ENCODE results near the gene OCA2.
"Not testable (repeated sequence)": the region's sequence is repeated elsewhere in the genome, so short reads cannot be mapped to it uniquely, and the experiment has no call there.

Gene OCA2

DNA sequence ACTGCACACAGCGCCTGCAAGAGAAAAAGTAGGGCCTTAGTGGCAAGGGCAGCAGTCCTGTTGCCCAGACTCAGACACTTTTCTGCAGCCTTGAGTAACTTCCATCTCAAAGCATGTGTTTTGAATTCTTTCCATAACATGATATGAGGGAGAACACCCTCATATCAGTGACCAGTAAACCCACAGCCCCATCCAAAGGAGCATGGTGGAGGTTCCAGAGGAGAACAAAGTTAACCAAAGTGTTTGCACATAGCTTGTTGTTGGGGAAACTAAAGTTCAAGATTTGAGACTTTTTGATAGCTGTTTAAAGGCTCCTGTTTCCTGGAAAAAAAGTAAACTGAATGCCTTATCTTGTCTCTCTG lies 74.2 kb downstream of the OCA2 start:
- DNase-seq (ENCODE audit: low read depth in 2 of 2, low spot score in 1 of 2) = no peak

DNA sequence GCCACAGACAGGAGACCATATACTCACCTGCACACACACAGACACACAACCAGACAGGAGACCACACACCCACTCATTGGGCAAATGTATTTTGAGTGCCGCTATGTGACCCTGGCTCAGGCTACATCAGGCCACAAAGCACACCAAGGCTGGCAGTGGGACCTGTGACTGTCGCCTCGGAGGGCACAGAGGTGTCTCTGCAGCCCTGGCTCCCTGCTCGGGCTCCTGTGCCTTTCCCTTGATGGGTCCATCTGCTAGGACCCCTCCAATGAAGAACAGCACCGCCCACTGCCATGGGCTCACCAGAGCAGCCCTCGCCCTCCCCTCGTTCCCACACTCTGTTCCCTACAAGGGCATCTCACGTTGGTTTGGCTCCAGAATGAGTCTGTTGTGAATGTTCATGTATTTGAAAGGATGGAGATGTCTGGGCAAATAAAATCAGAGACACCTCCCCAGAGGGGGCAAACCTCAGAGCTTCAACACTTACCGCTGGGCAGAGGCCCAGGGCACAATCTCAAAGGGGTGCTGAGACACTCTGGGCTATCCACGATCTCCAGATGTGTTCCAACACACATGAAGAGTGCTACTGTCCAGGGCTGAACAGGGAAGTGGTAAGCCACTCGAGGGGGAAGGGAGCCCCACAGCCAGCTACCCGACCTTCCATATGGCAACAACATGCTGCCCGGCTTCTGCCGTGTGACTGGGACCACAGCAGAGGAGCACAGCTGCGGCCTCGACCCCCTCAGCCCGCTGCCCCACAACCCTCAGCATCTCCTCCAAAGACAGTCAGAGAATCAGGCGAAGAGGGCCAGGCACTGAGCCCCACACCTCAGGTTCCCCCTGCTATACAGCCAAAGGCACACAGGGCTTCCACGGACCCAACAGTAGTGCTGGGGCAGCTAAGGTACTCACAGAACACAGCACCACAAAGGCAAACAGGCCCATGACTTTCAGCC lies 74.9 kb downstream of the OCA2 start:
- DNase-seq (ENCODE audit: low read depth in 2 of 2, low spot score in 1 of 2) = no peak

DNA sequence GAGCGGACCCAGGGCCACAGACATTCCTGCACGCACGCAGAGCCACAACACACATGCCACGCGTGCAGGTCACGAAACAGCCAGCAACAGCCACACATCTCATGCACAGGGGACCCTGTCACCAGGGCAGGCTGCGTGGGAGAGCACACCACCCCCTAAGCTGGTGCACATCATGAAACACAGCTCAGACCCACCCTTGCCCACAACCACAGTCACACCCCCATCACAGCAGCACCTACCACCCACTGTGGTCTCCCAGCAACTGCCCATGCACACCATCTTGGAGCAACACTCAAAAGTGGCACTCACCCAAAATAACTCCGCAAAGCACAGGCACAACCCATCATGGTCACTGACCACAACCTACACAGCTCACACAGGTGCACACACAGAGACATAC lies 75.7 kb downstream of the OCA2 start:
- DNase-seq (ENCODE audit: low read depth in 2 of 2, low spot score in 1 of 2) = no peak

DNA sequence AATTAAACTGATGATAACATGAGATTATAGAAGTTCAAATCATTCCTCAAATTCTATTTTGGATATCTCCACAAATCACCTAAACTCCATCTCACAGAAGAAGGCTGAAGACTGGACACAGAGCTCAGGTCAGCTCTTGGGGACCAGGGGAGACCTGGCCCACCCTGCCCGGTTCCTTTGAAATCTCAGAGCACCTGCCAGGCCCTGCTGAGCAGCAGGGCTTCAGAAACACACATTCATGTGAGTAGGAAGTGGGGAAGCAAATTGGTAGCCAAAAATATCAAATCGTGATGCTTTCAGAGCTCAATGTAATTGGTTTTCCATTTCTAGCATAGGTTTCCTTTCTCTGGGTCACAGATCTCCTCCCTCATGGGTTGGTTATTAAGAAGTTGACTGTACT lies 76.2 kb downstream of the OCA2 start:
- DNase-seq (ENCODE audit: low read depth in 2 of 2, low spot score in 1 of 2) = no peak

DNA sequence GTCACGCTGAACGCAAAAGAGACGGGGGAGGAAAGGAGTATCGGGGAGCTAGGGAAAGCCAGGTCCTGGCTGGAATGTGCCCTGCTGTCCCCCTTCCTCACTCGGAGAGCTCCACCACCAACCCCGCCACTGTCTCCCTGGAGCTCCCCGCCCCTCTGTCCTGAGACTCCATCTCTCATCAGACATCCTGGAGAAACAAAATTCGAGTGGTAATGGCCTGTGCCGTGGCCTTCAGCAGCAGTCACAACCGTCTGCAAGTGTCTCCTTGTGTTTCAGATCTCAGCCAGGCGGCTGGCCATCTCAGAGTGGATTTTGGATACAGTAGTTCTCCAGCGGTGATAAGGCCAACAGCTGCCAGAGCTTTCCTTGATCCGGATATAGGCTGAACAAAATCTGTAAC lies 76.9 kb downstream of the OCA2 start:
- DNase-seq (ENCODE audit: low read depth in 2 of 2, low spot score in 1 of 2) = no peak

DNA sequence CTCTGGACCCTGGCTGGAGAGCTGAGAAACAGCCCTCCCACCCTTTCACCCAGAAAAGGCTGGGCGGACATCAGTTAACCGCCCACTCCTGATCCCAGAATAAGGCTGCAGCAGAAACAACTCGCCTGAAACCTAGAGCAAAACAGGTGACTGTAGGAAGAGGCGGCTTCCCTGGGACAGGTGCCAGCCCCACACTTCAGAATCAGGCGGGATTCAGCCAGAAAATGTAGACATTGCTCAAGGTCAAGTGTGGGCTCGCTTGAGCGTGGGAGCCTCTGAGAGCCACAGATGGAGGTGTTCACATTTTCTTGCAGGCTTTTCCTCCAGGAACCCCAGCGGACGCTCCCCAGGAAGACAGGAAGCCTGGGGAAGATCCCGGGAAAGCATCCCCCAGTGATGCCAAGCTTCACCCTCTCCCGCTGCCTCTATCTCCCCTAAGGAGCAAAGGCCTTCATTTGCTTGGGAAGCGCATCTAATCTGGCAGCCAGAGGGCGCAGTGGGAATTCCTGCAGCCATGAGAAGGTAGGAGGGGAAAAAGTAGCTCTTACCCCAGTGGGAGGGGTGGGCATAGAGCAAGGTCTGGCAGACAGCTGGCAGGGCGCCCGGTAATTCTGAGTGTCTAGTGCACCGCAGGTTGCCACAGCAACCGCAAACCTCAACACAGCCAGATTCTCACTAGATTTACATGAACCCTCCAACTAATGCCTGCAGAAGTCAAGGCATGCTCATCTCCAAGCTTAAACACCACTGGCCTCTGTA lies 77.7 kb downstream of the OCA2 start:
- DNase-seq (ENCODE audit: low read depth in 2 of 2, low spot score in 1 of 2) = no peak

DNA sequence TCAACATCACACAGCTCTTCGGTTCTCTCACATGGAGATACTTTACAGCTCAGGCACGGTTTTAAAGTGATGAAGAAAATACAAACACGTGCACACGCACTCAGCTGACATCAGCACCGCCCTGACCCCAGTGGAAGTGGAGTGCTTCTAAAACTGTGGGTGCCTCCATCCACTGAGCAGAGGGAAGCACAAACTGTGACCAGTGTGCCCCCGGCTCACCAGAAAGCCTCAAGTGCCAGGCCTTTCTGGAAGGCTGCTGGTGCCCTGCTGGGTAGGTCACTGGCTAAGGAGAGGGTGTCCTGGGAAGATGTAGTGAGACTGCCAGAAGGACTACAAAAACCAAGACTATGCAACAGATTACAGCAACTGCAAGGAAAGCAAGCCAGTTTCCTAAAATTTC lies 78.5 kb downstream of the OCA2 start:
- no peak for DNase-seq (ENCODE audit: low read depth in 2 of 2, low spot score in 1 of 2)

DNA sequence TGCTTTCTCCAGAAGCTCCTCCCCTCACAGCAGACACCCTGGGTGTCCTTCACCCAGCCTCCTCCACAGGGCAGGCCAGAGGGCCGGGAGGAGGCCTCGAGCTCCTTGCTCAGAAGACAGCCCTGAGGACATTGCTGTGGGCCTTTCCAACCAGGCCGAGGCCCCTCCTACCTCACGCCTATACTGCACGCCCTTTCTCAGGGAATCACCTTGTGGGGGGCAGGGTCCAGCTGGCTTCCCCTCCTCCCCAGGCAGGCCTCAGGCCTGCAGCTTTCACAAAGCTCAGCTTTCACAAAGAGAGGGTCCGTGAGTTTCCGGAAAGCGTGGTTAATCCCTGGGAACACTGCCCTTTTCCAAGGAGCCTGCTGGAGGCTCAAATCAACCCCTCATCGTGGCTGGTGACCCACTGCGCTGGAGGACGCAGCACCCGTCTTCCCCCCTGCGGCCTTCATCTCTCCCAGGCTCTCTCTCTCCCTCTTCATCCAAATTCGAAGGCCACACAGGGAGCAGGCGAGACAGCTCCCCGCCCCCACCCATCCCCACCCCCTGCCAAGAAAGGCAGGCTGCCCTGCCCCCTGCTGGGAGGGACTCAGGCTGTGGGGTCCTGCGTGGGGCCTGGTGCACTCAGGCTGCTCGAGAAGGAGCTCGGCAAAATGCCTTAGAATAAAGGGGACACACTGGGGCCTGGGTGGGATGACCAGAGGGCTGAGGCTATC lies 79.4 kb downstream of the OCA2 start:
- DNase-seq (ENCODE audit: low read depth in 2 of 2, low spot score in 1 of 2) = no peak

DNA sequence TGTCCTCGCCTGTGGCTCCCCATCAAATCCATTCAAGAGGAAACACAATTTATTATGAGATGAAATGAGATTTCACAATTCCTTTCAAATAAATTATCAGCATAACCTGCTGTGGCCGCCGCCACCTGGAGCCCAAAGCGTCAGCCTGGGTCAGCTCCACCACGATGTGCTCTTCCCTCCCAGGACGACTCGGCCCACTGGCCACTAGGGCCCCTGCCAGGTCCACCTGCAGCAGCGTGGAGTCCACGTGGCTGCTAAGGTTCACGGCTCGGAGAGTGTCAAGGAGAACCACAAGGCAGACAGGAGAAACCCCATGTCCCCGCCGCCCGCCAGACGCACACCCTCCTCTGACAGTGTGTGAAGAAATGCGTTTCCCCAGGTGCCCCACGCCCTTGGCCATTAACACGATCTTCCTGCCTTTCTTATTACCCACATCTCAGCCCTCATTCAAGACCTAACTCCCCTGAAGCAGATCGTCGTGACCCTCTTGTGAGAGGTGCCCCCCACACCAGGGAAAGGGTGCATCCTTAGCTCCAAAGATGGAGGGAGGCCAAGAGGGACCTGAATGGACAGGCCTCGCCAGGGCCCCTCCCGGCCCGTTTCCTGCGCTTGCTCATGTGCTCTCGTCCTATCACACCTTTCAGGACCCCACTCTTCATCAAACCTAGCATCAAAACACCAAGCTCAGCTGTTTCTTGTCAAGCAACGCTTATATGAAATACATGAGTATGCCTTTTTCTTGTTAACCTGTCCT lies 80.6 kb downstream of the OCA2 start:
- DNase-seq (ENCODE audit: low read depth in 2 of 2, low spot score in 1 of 2) = no peak

DNA sequence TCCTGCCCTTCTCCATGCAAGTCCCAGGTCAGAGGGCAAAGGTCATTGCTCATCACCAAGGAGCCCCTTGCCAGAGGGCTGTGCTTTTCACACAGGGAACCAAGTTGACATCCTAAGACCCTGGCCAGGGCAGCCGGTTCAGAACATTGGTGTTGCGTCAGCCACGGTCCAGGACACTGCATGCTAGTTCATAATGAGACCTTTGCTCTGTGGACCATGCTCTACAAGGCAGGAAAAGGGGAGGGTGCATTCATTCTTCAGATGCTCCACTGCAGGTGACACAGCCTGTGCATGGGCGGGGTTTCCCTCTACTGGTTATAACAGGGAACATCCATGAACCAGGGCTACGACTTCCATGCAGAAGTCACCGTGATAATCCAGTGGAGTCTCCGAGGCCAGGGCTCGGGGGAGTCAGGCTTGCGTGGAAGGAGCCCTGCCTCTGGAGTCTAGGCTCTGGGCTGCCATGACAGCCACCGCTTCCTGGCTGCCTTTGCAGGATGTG lies 81.6 kb downstream of the OCA2 start:
- no peak for DNase-seq (ENCODE audit: low read depth in 2 of 2, low spot score in 1 of 2)

DNA sequence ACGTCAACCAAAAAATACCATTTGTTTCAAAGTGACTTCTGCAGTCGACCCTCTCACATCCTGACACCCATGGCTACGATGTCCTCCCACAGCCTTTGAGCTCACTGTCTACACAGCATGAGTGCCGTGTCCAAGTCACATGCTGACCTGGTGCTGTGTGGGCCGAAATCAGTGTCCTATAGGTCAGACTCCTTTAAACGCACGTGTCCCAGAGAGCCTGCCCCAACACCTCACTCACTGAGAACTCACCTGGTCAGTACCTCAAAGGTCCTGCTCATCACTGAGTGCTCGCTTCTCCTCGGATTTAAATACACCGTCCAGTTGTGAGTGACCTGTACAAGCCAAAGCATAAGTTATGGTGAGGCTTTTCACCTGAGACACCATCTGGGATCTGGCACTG lies 83.3 kb downstream of the OCA2 start:
- no peak for DNase-seq (ENCODE audit: low read depth in 2 of 2, low spot score in 1 of 2)

DNA sequence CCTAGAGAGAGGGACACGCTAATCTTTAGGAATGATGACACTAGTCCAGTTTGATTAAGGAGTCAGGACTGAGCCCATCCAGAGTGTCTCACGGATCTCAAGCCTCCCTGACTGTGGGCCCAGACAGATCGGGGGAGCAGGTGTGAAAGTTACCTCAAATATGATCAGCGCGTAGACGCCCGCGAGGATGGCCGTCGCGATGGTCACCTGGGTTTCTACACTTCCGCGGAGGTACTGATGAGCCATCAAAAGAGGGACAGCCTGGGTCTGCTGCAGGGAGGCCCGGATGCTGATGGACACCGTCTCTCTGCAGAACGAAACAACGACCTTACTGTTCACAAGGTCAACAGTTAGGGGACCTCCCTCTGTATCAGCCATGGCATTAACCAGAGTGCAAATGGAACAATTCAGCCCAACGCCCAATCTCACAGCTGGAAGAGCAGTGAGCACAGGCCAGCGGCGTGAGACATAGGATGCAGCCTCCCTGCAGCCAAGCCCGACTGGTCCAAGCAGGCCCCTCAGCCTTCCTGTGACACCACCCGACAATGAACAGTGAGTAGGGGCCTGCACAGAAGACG lies 84.4 kb downstream of the OCA2 start:
- no peak for DNase-seq (ENCODE audit: low read depth in 2 of 2, low spot score in 1 of 2)

DNA sequence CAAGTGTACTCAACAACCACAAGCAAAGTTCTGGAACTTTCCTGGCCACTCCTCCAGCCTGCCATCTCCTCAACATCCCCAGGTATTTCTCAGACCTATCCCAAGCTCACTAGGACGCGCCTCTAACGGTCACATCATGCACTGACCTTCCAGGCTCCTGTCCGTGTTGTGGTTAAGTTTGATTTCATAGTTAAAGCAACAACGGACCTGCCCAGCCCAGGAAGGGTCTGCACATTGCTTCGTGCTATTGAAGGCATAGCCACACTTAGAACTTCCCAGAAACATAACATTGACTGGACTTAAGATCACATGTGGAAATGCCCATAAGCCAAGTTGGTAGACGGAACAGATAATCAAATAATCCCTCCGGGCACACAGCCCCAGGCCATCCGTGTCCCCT lies 85.1 kb downstream of the OCA2 start:
- DNase-seq (ENCODE audit: low read depth in 2 of 2, low spot score in 1 of 2) = no peak

DNA sequence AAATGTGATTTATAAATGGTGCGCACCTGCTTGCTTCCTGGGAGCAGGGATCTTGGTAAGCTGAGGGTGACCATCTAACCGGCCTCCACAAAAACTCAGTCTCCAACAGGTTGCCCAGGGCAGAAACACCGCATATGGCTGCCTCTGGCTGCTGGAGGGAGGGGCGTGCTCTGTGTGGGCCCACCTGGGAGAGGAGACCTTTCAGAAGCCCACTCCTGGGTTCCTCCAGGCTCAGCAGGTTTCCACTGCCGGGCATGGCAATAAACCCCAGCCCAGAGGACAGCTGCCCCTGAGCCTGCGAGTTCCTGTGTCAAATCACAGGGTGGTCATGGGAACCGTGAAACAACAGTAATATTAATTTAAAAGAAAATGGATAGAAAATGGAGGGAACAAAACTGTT lies 85.6 kb downstream of the OCA2 start:
- no peak for DNase-seq (ENCODE audit: low read depth in 2 of 2, low spot score in 1 of 2)

DNA sequence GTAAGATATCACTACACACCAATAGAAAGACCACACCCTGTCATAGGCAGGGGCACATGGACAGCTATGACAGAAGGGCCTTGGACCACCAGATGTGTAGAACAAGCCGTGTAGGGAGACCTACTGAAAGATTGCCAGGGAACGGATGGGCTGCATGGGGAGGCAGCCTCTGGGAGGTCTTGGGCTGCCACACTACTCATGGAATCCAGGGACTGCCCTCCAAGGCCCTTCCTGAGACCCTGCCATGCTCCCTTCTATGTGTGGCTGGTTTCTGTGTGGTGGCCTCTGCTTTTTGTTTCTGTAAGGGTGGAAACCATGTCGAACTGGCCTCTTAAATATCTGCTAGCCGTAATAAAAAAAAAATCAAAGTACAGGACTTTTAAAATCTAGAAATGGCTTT lies 86.9 kb downstream of the OCA2 start:
- DNase-seq (ENCODE audit: low read depth in 2 of 2, low spot score in 1 of 2) = no peak

DNA sequence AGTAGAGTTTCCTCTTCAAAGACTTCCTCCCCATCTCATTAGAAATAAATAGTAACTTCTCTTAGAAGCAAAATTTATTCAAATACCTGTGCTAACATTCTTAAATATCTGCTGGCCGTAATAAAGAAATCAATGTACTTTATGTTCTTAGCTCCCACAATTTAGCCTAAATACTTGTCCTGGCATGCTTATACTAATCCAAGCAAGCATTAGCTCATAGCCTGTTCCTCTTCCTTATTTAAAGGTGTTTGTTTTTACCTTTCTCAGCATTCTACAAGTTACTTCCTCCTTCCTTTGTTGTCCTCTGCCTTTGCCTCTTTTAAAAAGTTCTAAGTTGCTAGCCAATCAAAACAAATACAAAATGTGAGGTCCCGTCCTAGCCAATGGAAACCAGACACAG lies 90.9 kb downstream of the OCA2 start:
- DNase-seq (ENCODE audit: low read depth in 2 of 2, low spot score in 1 of 2) = not testable (repeated sequence)

DNA sequence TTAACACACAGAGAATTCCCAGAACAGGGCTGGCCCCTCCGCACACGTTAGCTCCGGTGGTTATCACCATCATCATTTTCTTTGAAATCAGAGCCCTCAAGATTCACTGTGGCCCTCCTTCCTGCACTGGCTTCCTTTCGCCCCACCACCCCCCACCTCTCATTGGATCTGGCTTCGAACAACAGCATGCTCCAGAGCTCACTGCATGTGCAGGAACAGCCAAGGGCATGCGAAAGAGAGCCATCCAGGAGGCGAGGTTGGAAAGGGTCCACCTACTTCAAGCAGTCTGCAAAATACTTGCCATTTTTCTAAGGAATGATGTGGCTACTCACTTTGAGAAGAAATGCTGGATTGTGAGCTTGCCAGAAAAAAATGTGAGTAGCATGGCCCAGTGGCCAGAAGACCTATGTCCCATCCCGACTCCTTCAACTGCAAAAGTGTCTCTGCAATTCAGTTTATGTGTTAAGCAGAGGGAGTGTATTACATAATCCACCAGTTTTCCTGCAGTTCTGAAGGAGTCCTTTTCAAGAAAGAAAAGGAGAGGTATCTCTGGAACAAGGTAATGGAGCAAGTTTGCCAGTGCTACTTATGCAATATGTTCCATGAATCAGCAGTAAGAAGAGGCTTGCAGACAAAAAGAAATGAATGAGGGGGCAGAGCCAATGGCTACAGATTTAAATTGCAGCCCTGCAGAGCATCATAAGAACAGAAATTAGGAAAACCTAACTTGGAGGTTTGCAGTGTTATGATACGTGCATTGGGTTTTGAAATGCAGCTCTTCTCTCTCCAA lies 92.8 kb downstream of the OCA2 start:
- no peak for DNase-seq (ENCODE audit: low read depth in 2 of 2, low spot score in 1 of 2)

DNA sequence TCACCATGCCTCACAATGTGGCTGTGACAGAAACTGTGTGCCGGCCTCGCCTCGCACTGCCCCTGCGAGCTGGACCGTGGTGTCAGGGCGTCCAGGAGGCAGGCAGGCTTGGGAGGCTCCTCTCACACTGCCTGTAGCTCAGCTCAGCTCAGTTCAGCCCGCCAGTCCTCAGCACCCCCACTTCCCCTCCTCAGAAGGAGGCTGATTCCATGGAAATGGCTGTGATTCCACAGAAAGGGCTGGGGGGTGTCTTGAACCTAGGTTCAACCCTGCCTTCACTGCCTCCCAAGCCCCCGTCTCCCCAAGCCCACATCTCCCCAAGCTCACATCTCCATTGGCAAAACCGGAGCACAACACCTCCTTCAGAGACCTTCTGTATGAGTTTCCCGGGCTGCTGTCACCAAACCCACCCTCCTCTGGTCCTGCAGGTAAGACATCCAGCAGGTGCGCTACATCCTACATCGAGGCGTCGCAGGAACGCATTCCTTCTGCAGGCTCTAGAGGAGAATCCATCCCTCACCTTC lies 94.0 kb downstream of the OCA2 start:
- no peak for DNase-seq (ENCODE audit: low read depth in 2 of 2, low spot score in 1 of 2)

DNA sequence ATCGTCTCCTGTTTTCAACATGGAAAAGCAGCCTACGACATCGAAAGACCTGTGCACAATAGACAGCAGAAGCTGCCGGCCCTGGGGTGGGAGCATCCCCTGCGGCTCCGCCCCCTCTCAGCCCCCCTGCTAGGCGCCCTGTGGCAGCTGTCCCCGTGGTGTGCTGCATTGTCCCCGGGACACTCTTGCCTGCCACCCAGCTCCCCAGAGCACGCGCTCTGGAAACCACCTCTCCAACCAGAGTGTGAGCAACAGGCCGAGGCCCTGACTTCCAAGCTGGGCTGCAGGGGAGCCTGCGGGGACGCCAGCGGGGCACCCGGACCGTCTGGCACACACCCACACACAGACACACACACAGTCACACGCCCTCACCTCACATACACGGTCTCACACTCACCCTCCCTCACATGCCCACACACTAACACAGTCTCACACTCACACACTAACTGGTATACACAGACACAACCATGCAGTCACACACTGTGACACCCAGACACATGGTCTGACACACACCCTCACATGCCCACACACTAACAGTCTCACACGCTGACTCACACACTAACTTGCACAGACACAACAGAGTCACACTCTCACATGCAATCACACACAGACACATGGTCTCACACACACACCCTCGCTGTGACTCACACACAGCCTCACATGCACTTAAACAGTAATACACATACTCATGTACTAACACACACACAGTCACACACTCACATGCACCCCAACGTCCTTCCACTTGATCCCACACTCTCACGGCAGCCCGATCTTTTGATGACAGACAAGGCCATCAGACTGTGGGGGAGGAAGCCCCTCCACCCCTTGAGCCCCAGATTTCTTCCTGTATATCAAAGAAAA lies 94.7 kb downstream of the OCA2 start:
- no peak for DNase-seq (ENCODE audit: low read depth in 2 of 2, low spot score in 1 of 2)

All from stimulated activated CD8-positive, alpha-beta memory T cell treated with anti-CD3 and anti-CD28 coated beads, Interleukin-4, amount 100 ng/mL, for 4 hours (primary cell).